ENCODE results near the gene TRAF3IP1. TPM values are rescaled to one million over a fixed set of nuclear protein-coding genes. Genes with fewer than 3 reads are reported as not detected.
A peak's percentile ranks its signal among the peaks of the same experiment; 100 is the strongest.
"Not testable (repeated sequence)": the region's sequence is repeated elsewhere in the genome, so short reads cannot be mapped to it uniquely, and the experiment has no call there.

TRAF3IP1 gene
- 10 to 100 TPM; 11.6 to 17.4 (median 15.7) TPM for total RNA-seq

GRCh38 chr2:238320246-238320647, at the start of gene TRAF3IP1:
Gene TRAF3IP1 (plus strand): TSS chr2:238320518. CDS start chr2:238320663, 145 bp downstream.
- peak in 1 of 2 donors; percentile 49 for TF ChIP-seq POLR2A (IDR thresholded peaks at IDR 0.05)
- peak in 1 of 2 donors; percentile 59 for TF ChIP-seq EP300 (IDR thresholded peaks at IDR 0.05)
- TF ChIP-seq, protein P1, sequence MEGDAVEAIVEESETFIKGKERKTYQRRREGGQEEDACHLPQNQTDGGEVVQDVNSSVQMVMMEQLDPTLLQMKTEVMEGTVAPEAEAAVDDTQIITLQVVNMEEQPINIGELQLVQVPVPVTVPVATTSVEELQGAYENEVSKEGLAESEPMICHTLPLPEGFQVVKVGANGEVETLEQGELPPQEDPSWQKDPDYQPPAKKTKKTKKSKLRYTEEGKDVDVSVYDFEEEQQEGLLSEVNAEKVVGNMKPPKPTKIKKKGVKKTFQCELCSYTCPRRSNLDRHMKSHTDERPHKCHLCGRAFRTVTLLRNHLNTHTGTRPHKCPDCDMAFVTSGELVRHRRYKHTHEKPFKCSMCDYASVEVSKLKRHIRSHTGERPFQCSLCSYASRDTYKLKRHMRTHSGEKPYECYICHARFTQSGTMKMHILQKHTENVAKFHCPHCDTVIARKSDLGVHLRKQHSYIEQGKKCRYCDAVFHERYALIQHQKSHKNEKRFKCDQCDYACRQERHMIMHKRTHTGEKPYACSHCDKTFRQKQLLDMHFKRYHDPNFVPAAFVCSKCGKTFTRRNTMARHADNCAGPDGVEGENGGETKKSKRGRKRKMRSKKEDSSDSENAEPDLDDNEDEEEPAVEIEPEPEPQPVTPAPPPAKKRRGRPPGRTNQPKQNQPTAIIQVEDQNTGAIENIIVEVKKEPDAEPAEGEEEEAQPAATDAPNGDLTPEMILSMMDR (IDR thresholded peaks at IDR 0.05) = peak in 2 of 5 experiments; percentile 19 to 36
- DNase-seq (ENCODE audit: low spot score in 2 of 2) = peak; percentile 80 to 81
- Histone ChIP-seq H3K27me3 (no peaks in the 10 kb centered on the region), H3K9me3 (no peaks in the 10 kb centered on the region), H3K4me3 (peak within 1 kb of the TSS; percentile 43 to 92 (median 65)), H3K36me3 (peaks cover 0 to 14% (median 0%) of the 10 kb centered on the region in 3 donors), H3K4me1 (peaks cover 0 to 24% (median 17%) of the 10 kb centered on the region in 4 donors), H3K27ac (peak within 1 kb of the TSS; percentile 6 to 79 (median 66))
- WGBS, 2 donors = 0% methylated on average over 18 to 23 of the region's 58 CpGs

- Histone ChIP-seq H3K4me1 (peaks cover 0 to 18% (median 0%) of the 10 kb centered on the region in 4 donors), H3K4me3 (no peak overlapping the region), H3K27ac (no peak overlapping the region), H3K9me3 (no peaks in the 10 kb centered on the region), H3K36me3 (peaks cover 2 to 98% (median 6%) of the 10 kb centered on the region in 3 donors), H3K27me3 (no peaks in the 10 kb centered on the region)
- 59 to 77% methylated on average over 7 to 9 of the region's 9 CpGs for WGBS, 2 donors
- no peak for DNase-seq (ENCODE audit: low spot score in 2 of 2)
- no peak for TF ChIP-seq POLR2A (IDR thresholded peaks at IDR 0.05)
- TF ChIP-seq, protein P1 (IDR thresholded peaks at IDR 0.05) = no peak
- TF ChIP-seq EP300 (IDR thresholded peaks at IDR 0.05) = no peak
Measured at GRCh38 chr2:238270606-238271005, 49.7 kb upstream of the TRAF3IP1 start.

- Histone ChIP-seq H3K4me3 (no peak overlapping the region), H3K27ac (peak overlapping the region in 1 of 4 donors; percentile 28), H3K4me1 (peaks cover 0 to 18% (median 0%) of the 10 kb centered on the region in 4 donors), H3K36me3 (peaks cover 4 to 98% (median 7%) of the 10 kb centered on the region in 3 donors), H3K9me3 (no peaks in the 10 kb centered on the region), H3K27me3 (no peaks in the 10 kb centered on the region)
- TF ChIP-seq, protein P1 (IDR thresholded peaks at IDR 0.05) = no peak
- no peak for TF ChIP-seq EP300 (IDR thresholded peaks at IDR 0.05)
- no peak for TF ChIP-seq POLR2A (IDR thresholded peaks at IDR 0.05)
- WGBS, 2 donors = 70 to 77% methylated on average over 6 to 13 of the region's 13 CpGs
- no peak for DNase-seq (ENCODE audit: low spot score in 2 of 2)
Measured at GRCh38 chr2:238271061-238271554, 49.2 kb upstream of the TRAF3IP1 start.

DNA sequence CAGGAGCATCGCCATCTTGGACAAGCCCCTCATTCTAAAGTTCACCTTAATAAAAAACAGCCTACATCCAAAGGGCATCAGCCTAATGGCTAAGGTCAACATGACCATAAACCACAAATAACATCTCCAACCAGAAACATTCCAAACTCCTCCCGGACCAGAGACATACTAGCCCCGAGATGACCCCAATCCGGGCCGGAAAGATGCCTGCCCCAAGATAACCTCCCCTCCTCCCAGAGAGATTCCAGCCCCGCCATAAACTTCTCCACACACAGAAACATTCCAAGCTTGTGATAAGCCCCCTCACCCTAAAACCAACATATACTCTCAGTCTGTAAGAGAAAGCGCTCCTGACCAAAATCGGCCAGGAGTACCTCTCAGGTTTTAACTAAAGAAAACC, 48.6 kb upstream of the TRAF3IP1 start:
- peak overlapping the region in 1 of 4 donors; percentile 28 for H3K27ac ChIP-seq
- not testable (repeated sequence) for H3K4me3 ChIP-seq; H3K9me3 ChIP-seq; DNase-seq (ENCODE audit: low spot score in 2 of 2); H3K27me3 ChIP-seq
- 51 to 56% methylated on average over 8 of the region's 8 CpGs for WGBS, 2 donors
- H3K36me3 ChIP-seq = peaks cover 4 to 98% (median 12%) of the 10 kb centered on the region in 3 donors
- peaks cover 0 to 18% (median 0%) of the 10 kb centered on the region in 4 donors for H3K4me1 ChIP-seq

GRCh38 chr2:238272156-238272555, 48.2 kb upstream of the TRAF3IP1 start:
- Histone ChIP-seq H3K27me3 (no peaks in the 10 kb centered on the region), H3K36me3 (peaks cover 4 to 98% (median 16%) of the 10 kb centered on the region in 3 donors), H3K9me3 (no peaks in the 10 kb centered on the region), H3K4me3 (no peak overlapping the region), H3K27ac (no peak overlapping the region), H3K4me1 (peaks cover 0 to 18% (median 0%) of the 10 kb centered on the region in 4 donors)
- DNase-seq (ENCODE audit: low spot score in 2 of 2) = no peak
- WGBS, 2 donors = 82 to 100% methylated on average over 4 of the region's 4 CpGs
- TF ChIP-seq EP300 (IDR thresholded peaks at IDR 0.05) (no peak), POLR2A (IDR thresholded peaks at IDR 0.05) (no peak)
- TF ChIP-seq, protein P1 (IDR thresholded peaks at IDR 0.05) = no peak

DNA sequence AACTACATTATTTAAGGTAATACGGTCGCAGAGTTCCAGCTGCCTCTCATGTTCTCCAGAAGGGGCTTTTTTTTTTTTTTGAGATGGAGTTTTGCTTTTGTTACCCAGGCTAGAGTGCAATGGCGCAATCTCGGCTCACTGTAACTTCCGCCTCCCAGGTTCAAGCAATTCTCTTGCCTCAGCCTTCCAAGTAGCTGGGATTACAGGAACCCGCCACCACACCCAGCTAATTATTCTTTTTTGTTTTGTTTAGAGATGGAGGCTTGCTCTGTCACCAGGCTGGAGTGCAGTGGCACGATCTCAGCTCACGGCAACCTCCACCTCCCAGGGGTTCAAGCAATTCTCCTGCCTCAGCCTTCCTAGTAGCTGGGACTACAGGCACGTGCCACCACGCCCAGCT, 46.9 kb upstream of the TRAF3IP1 start:
- H3K9me3 ChIP-seq; H3K4me3 ChIP-seq; H3K27me3 ChIP-seq; DNase-seq (ENCODE audit: low spot score in 2 of 2); H3K27ac ChIP-seq: not testable (repeated sequence)
- 86% methylated on average over 10 of the region's 10 CpGs for WGBS, 2 donors
- peaks cover 4 to 91% (median 22%) of the 10 kb centered on the region in 3 donors for H3K36me3 ChIP-seq
- peaks cover 0 to 21% (median 0%) of the 10 kb centered on the region in 4 donors for H3K4me1 ChIP-seq
